HepG2 (cell line): ENCODE measurements around the gene ATG2B. TPM values are rescaled to one million over a fixed set of nuclear protein-coding genes. Genes with fewer than 3 reads are reported as not detected.
A peak's percentile ranks its signal among the peaks of the same experiment; 100 is the strongest.

Experiments used
- ATAC-seq: fragments of 200-7000 bp; cut with Tn5 transposase; 3 replicates; pipeline ENCODE4 v1.9.1; 2020; ENCODE audit warnings: mild to moderate bottlenecking, moderate library complexity
- BruUV-seq: library from RNA; stranded (reverse); fragments of 400-500 nt; replicated peaks from 2 replicates; lab custom pipeline; 2021; lab: Mats Ljungman, UMichigan
- CTCF ChIA-PET: fragments of 300-600 bp; formaldehyde crosslinking; extraction: SDS; loops from one replicate; lab custom pipeline; 2021; ENCODE audit warnings: low total read pairs, inconsistent platforms, low intra/inter-chr PET ratio; lab: Yijun Ruan, JAX
- POLR2A ChIA-PET: fragments of 350-600 bp; sonication (Branson Sonifier 250); formaldehyde crosslinking; loops from one replicate; lab custom pipeline; 2020; ENCODE audit warnings: antibody characterized with exemption, inconsistent platforms; lab: Yijun Ruan, JAX
- DNase-seq: peaks from one replicate; pipeline ENCODE4 v3.0.0-alpha.2; 2015; ENCODE audit warnings: low spot score
- FAIRE-seq: peaks from 3 replicates; lab custom pipeline; 2011; peaks lifted over from hg19 to GRCh38; lab: Jason Lieb, UNC
- H2AFZ ChIP-seq: one replicate; pipeline ENCODE4 v1.6.1; 2011; ENCODE audit warnings: low read length, inconsistent platforms
- H3K27ac ChIP-seq: fragments of 300-600 bp; 3 replicates; pipeline ENCODE4 v1.8.0; 2011; ENCODE audit warnings: mixed run types, mild to moderate bottlenecking, mixed read lengths, low read length, inconsistent platforms; ENCODE audit not compliant: insufficient read depth; ENCODE audit errors: extremely low read length
- H3K27me3 ChIP-seq, 2 experiments: fragments of 200-600 bp in 1 of 2; 2 replicates in 1 of 2; 3 replicates in 1 of 2; pipeline versions ENCODE4 v1.6.0 to v1.8.0; 2011; ENCODE audit warnings: low read length in 2 of 2, mild to moderate bottlenecking in 2 of 2, moderate library complexity in 2 of 2, inconsistent platforms in 1 of 2; ENCODE audit not compliant: insufficient read depth in 2 of 2, control insufficient read depth in 1 of 2
- H3K36me3 ChIP-seq, 2 experiments: fragments of 200-600 bp in 1 of 2; replicated peaks in 1 of 2; 2 replicates in 1 of 2; 3 replicates in 1 of 2; pipeline versions ENCODE4 v1.5.1 to v1.8.0; 2011; ENCODE audit warnings: low read length in 2 of 2, inconsistent platforms in 1 of 2; ENCODE audit not compliant: insufficient read depth in 2 of 2, control insufficient read depth in 1 of 2
- H3K4me1 ChIP-seq: 2 replicates; pipeline ENCODE4 v1.5.1; 2012; ENCODE audit warnings: low read length, inconsistent platforms; ENCODE audit not compliant: insufficient read depth
- H3K4me2 ChIP-seq: 2 replicates; pipeline ENCODE4 v1.6.0; 2011; ENCODE audit warnings: low read depth, low read length, inconsistent platforms
- H3K4me3 ChIP-seq, 3 experiments: fragments of 200-600 bp in 1 of 3; sonication (generic), shearing (Covaris generic) in 1 of 3; replicated peaks in 1 of 3; 2 replicates each; pipeline ENCODE4 v1.5.1; 2011 to 2016; ENCODE audit warnings: low read length in 3 of 3, inconsistent platforms in 2 of 3, low read depth in 2 of 3, mild to moderate bottlenecking in 2 of 3, control low read depth in 1 of 3, mixed read lengths in 1 of 3; ENCODE audit not compliant: insufficient read depth in 1 of 3
- H3K79me2 ChIP-seq: one replicate; pipeline ENCODE4 v1.6.1; 2011; ENCODE audit warnings: low read length, inconsistent platforms; ENCODE audit not compliant: insufficient read depth
- H3K9ac ChIP-seq: 2 replicates; pipeline ENCODE4 v1.6.0; 2011; ENCODE audit warnings: mild to moderate bottlenecking, low read depth, low read length, inconsistent platforms; ENCODE audit not compliant: insufficient read depth
- H3K9me3 ChIP-seq: 2 replicates; pipeline ENCODE4 v1.5.1; 2012; ENCODE audit warnings: mild to moderate bottlenecking, low read length
- H4K20me1 ChIP-seq: 2 replicates; pipeline ENCODE4 v1.6.0; 2011; ENCODE audit warnings: inconsistent platforms, mild to moderate bottlenecking, low read length, moderate library complexity; ENCODE audit not compliant: insufficient read depth
- MAFK ChIP-seq, 2 experiments: IDR thresholded peaks in 1 of 2; conservative IDR thresholded peaks in 1 of 2; 2 replicates each; pipeline ENCODE4 v1.6.1; 2011; ENCODE audit warnings: improper control_type of control experiment in 2 of 2, low read length in 2 of 2
- PRDM15 ChIP-seq: sonication (generic); formaldehyde crosslinking; IDR thresholded peaks from 2 replicates; pipeline ENCODE4 v1.4.0; 2020; ENCODE audit warnings: missing genetic modification reagents
- ZBTB7A ChIP-seq: sonication (generic); formaldehyde crosslinking; IDR thresholded peaks from 2 replicates; pipeline ENCODE4 v1.8.0; 2022; ENCODE audit warnings: mild to moderate bottlenecking, missing genetic modification reagents
- ZNF251 ChIP-seq: sonication (generic); formaldehyde crosslinking; IDR thresholded peaks from 2 replicates; pipeline ENCODE4 v1.9.0; 2021; ENCODE audit warnings: mild to moderate bottlenecking, missing genetic modification reagents
- ZNF558 ChIP-seq: sonication (generic); formaldehyde crosslinking; IDR thresholded peaks from 2 replicates; pipeline ENCODE4 v1.9.0; 2022; ENCODE audit warnings: mild to moderate bottlenecking, missing genetic modification reagents, borderline replicate concordance
- ZNF629 ChIP-seq: sonication (generic); formaldehyde crosslinking; conservative IDR thresholded peaks from 2 replicates; pipeline ENCODE4 v1.5.0; 2020; ENCODE audit warnings: missing genetic modification reagents
- WGBS: methylation state at CpG from one replicate; pipeline ENCODE4 v1.1.6; 2017; ENCODE audit warnings: low lambda C conversion rate; 5-methylcytosine and 5-hydroxymethylcytosine counted together
- in situ Hi-C: cut with HindIII; loops from 2 replicates; pipeline ENCODE4 v1.10.0; 2017; ENCODE audit warnings: low pct_unique_long_range_greater_than_20kb; ENCODE audit not compliant: extremely low pct_ligation_motif_present
- intact Hi-C: fragments of 100-400 bp; cut with micrococcal nuclease; formaldehyde crosslinking; loops from one replicate; pipeline ENCODE4 v1.10.0; 2022; ENCODE audit not compliant: unreplicated experiment
- polyA plus RNA-seq, 8 experiments: library from polyadenylated mRNA; depleted of rRNA in 3 of 8; stranded (reverse) in 7 of 8; unstranded in 1 of 8; fragments of >200 nt; fragmentation: Illumina TruSeq in 4 of 8; extraction: Trizol in 4 of 8; gene quantifications; 2 replicates each; pipeline versions ENCODE4 v1.2.1 to v1.2.3, GENCODE V29; 2011 to 2016; ENCODE audit warnings: low read depth in 4 of 8, missing spikeins in 1 of 8, mixed read lengths in 1 of 8; ENCODE audit not compliant: insufficient read depth in 1 of 8
- total RNA-seq, 5 experiments: library from RNA; depleted of rRNA; stranded (reverse); fragments of >200 nt; fragmentation: Illumina TruSeq; extraction: Trizol; gene quantifications; 2 replicates each; pipeline ENCODE4 v1.2.3, GENCODE V29; 2016; ENCODE audit warnings: low read depth in 1 of 5

ATG2B gene
- total and polyA plus RNA-seq, 2 of the 13 experiments (the other 11 are each of a cell fraction or from before 2014, with no cell fraction given), result 7.4 to 7.5 TPM

- no TSS peak for BruUV-seq
Observed at GRCh38 chr14:96270565-96271420, 92.3 kb downstream of the ATG2B start.

GRCh38 chr14:96269359-96269710 is 93.8 kb downstream of the ATG2B start:
- Histone ChIP-seq H3K4me2 (peak overlapping the region; percentile 47), H3K9me3 (peaks cover 7% of the 10 kb centered on the region; the same call in 1 of the 2 replicates), H3K79me2 (no peaks in the 10 kb centered on the region), H3K4me3 (peak overlapping the region in 1 of 3 experiments; percentile 2; a peak in 1 of 6 replicates), H4K20me1 (no peaks in the 10 kb centered on the region), H3K27ac (no peak overlapping the region), H2AFZ (no peak overlapping the region), H3K36me3 (no peaks in the 10 kb centered on the region), H3K4me1 (peaks cover 22% of the 10 kb centered on the region), H3K9ac (no peak overlapping the region), H3K27me3 (peaks cover 0 to 13% of the 10 kb centered on the region in 2 experiments; a peak in 1 of 5 replicates)
- BruUV-seq, result no TSS peak
- WGBS, result 31% methylated on average over 10 of the region's 10 CpGs
- intact Hi-C loops (loop anchor here (10.0 kb wide), 1 partner anchor 65 kb away; the partner anchor contains the start of gene BDKRB2), in situ Hi-C loops (no loop called here)
- ATAC-seq (peak; percentile 51), DNase-seq (no peak), FAIRE-seq (no peak)
- TF ChIP-seq MAFK (conservative IDR thresholded peaks at IDR 0.05 in 1 of 2, IDR thresholded peaks at IDR 0.05 in 1 of 2; ENCODE audit: low read length in 2 of 2) (no peak), ZNF251 (CRISPR knock-in tag) (no peak), ZNF629 (0 out of 2 replicates have a peak, but pooled peaks have one; percentile 21), PRDM15 (CRISPR knock-in tag) (no peak)
- ChIA-PET CTCF (no interaction called here), POLR2A (no interaction called here)

More at GRCh38 chr14:96270565-96271420, 92.3 kb downstream of the ATG2B start:
- Histone ChIP-seq H3K79me2 (no peaks in the 10 kb centered on the region), H3K4me1 (peaks cover 22% of the 10 kb centered on the region), H2AFZ (no peak overlapping the region), H3K9me3 (peaks cover 7% of the 10 kb centered on the region; the same call in 1 of the 2 replicates), H4K20me1 (no peaks in the 10 kb centered on the region), H3K36me3 (no peaks in the 10 kb centered on the region), H3K27me3 (peaks cover 0 to 13% of the 10 kb centered on the region in 2 experiments; a peak in 1 of 5 replicates), H3K9ac (no peak overlapping the region), H3K4me2 (no peak overlapping the region), H3K27ac (no peak overlapping the region), H3K4me3 (no peak overlapping the region)
- intact Hi-C loops (no loop called here), in situ Hi-C loops (no loop called here)
- ChIA-PET CTCF (no interaction called here), POLR2A (no interaction called here)
- FAIRE-seq, result no peak
- WGBS, result 49% methylated on average over 8 of the region's 8 CpGs
- DNase-seq, result no peak
- ATAC-seq, result no peak
- no peak for TF ChIP-seq ZBTB7A (CRISPR knock-in tag)
- no peak for TF ChIP-seq ZNF558 (CRISPR knock-in tag)
